ENCODE results near the gene TP73. TPM values are rescaled to one million over a fixed set of nuclear protein-coding genes. Genes with fewer than 3 reads are reported as not detected.

TP73 gene
- total RNA-seq, 1 experiment from 2014 or later = 19.2 TPM

- Histone ChIP-seq H3K27ac (ENCODE audit: low read depth, low read length) (no peak overlapping the region), H3K4me1 (ENCODE audit: control insufficient read depth in 1 of 2, insufficient read depth in 2 of 2, low read length in 2 of 2) (peaks cover 0 to 16% of the 10 kb centered on the region in 2 experiments; a peak in 2 of 4 replicates), H3K27me3 (ENCODE audit: insufficient read depth, low read length) (no peaks in the 10 kb centered on the region), H3K9me2 (ENCODE audit: insufficient read depth) (no peaks in the 10 kb centered on the region), H3K36me3 (ENCODE audit: control insufficient read depth in 1 of 2, insufficient read depth in 2 of 2, low read length in 2 of 2) (no peaks in the 10 kb centered on the region), H3K9me3 (ENCODE audit: control insufficient read depth in 1 of 2, insufficient read depth in 1 of 2, low read depth in 1 of 2, low read length in 2 of 2) (no peaks in the 10 kb centered on the region), H3K4me2 (ENCODE audit: low read length) (peak overlapping the region; percentile 35; the same call in 1 of the 2 replicates), H3K4me3 (replicated peaks in 1 of 2; ENCODE audit: low read depth in 1 of 2, low read length in 2 of 2) (0 out of 4 replicates have a peak overlapping the region, but pooled peaks of 1 of the 2 experiments have one; percentile 2), H2AFZ (ENCODE audit: low read depth, low read length, poor library complexity, severe bottlenecking) (no peak overlapping the region), H4K20me1 (ENCODE audit: insufficient read depth) (no peaks in the 10 kb centered on the region), H3K9ac (ENCODE audit: low read length) (no peak overlapping the region), H3K79me2 (ENCODE audit: insufficient read depth, low read length) (no peaks in the 10 kb centered on the region)
- intact Hi-C loops (cut with micrococcal nuclease) = loop anchor here (10.0 kb wide), 1 partner anchor 1019 kb away; the partner anchor contains the start of gene PRXL2B
- TF ChIP-seq CEBPB (IDR thresholded peaks at IDR 0.05; ENCODE audit: low read depth) = no peak
- no peak for TF ChIP-seq ZFX (IDR thresholded peaks at IDR 0.05)
- CTCF ChIA-PET = interaction anchor here (1.5 kb wide), 1 partner anchor 15 kb away, joined by 3 read pairs; no protein-coding TSS in a partner anchor
- POLR2A ChIA-PET = no interaction called here
- RAD21 ChIA-PET (ENCODE audit: low non-redundant PET in 1 of 2, low total read pairs in 2 of 2, uncharacterized antibody in 2 of 2, unreplicated experiment in 2 of 2) = no interaction called here
- BruUV-seq (replicated peaks) = no TSS peak
- ATAC-seq (no peak), DNase-seq (ENCODE audit: low read depth, low spot score) (no peak)
Measured at GRCh38 chr1:3603571-3604467, 48.5 kb upstream of the TP73 start.

DNA sequence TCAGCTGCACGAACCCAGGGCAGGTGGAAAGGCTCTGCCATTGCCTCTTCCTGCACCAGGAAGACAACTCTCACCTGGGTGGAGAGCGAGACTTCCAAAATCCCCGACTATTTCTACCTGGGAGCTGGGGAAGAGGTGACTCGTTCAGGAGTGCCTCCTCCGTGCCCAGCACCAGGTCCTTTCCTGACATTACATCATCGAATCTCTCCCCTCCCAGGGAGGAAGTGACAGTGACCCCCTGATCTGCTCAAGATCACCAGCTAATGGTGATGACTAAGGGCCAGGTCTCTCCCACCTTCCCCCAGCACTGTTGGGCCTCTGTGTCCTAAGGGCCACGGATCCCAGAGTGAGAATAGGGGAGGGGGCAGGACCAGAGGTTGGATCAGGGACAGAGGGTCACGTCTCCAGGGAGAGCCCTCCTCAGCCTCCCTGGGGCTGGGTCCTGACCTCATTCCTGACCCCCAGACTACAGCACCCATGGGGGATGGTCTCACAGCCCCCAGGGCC, 47.8 kb upstream of the TP73 start:
- Histone ChIP-seq H3K36me3 (ENCODE audit: control insufficient read depth in 1 of 2, insufficient read depth in 2 of 2, low read length in 2 of 2) (no peaks in the 10 kb centered on the region), H4K20me1 (ENCODE audit: insufficient read depth) (no peaks in the 10 kb centered on the region), H3K4me3 (replicated peaks in 1 of 2; ENCODE audit: low read depth in 1 of 2, low read length in 2 of 2) (0 out of 4 replicates have a peak overlapping the region, but pooled peaks of 1 of the 2 experiments have one; percentile 2), H3K27ac (ENCODE audit: low read depth, low read length) (no peak overlapping the region), H3K27me3 (ENCODE audit: insufficient read depth, low read length) (no peaks in the 10 kb centered on the region), H2AFZ (ENCODE audit: low read depth, low read length, poor library complexity, severe bottlenecking) (no peak overlapping the region), H3K9me3 (ENCODE audit: control insufficient read depth in 1 of 2, insufficient read depth in 1 of 2, low read depth in 1 of 2, low read length in 2 of 2) (no peaks in the 10 kb centered on the region), H3K4me2 (ENCODE audit: low read length) (peak overlapping the region; percentile 35), H3K4me1 (ENCODE audit: control insufficient read depth in 1 of 2, insufficient read depth in 2 of 2, low read length in 2 of 2) (peaks cover 0 to 16% of the 10 kb centered on the region in 2 experiments; a peak in 2 of 4 replicates), H3K9ac (ENCODE audit: low read length) (no peak overlapping the region), H3K9me2 (ENCODE audit: insufficient read depth) (no peaks in the 10 kb centered on the region), H3K79me2 (ENCODE audit: insufficient read depth, low read length) (no peaks in the 10 kb centered on the region)
- intact Hi-C loops (cut with micrococcal nuclease) = loop anchor here (10.0 kb wide), 1 partner anchor 1020 kb away; the partner anchor contains the start of gene PRXL2B
- POLR2A ChIA-PET = no interaction called here
- CTCF ChIA-PET = interaction anchor here (0.7 to 1.5 kb wide), 2 partner anchors 13 to 14 kb away, joined by 3 read pairs; no protein-coding TSS in a partner anchor
- DNase-seq (ENCODE audit: low read depth, low spot score) = peak; percentile 50
- RAD21 ChIA-PET (ENCODE audit: low non-redundant PET in 1 of 2, low total read pairs in 2 of 2, uncharacterized antibody in 2 of 2, unreplicated experiment in 2 of 2) = no interaction called here
- no peak for TF ChIP-seq ZNF274 (IDR thresholded peaks at IDR 0.05; ENCODE audit: low read depth, low read length)
- no peak for TF ChIP-seq CBX3 (IDR thresholded peaks at IDR 0.05; ENCODE audit: low read depth)
- TF ChIP-seq POLR2AphosphoS5 (IDR thresholded peaks at IDR 0.05; ENCODE audit: low read depth, low read length) = peak; percentile 52; the same call in 1 of the 2 replicates
- no peak for TF ChIP-seq YY1 (IDR thresholded peaks at IDR 0.05; ENCODE audit: extremely low read depth, insufficient replicate concordance, low read depth, low read length)
- peak; percentile 20; the same call in 1 of the 2 replicates for ATAC-seq
- BruUV-seq (replicated peaks) = no TSS peak
